Spleen (tissue), 11 donors: ENCODE results near the gene FBXW5. TPM values are rescaled to one million over a fixed set of nuclear protein-coding genes. Genes with fewer than 3 reads are reported as not detected.
A peak's percentile ranks its signal among the peaks of the same experiment; 100 is the strongest.

Source experiments
- DNase-seq: peaks from one replicate; pipeline ENCODE4 v3.0.0-alpha.2; 2020
- H3K27ac ChIP-seq, 8 donors: fragments of 200-600 bp; sonication (generic) in 7 of 8; 1 replicate in 4 of 8; 2 replicates in 4 of 8; pipeline versions ENCODE4 v1.5.0 to v1.8.0; 2016 to 2021; ENCODE audit warnings: inconsistent platforms in 4 of 8, mild to moderate bottlenecking in 4 of 8, moderate library complexity in 1 of 8
- H3K27me3 ChIP-seq, 7 donors: fragments of 200-600 bp; sonication (generic) in 6 of 7; replicated peaks in 1 of 7; 1 replicate in 4 of 7; 2 replicates in 3 of 7; pipeline versions ENCODE4 v1.5.0 to v1.8.0; 2016 to 2021; ENCODE audit warnings: inconsistent platforms in 3 of 7, mild to moderate bottlenecking in 1 of 7
- H3K36me3 ChIP-seq, 6 donors: fragments of 200-600 bp; sonication (generic) in 5 of 6; 1 replicate in 4 of 6; 2 replicates in 2 of 6; pipeline versions ENCODE4 v1.5.0 to v1.8.0; 2016 to 2021; ENCODE audit warnings: inconsistent platforms in 2 of 6
- H3K4me1 ChIP-seq, 6 donors: fragments of 200-600 bp; sonication (generic) in 5 of 6; 1 replicate in 3 of 6; 2 replicates in 3 of 6; pipeline versions ENCODE4 v1.5.0 to v1.8.0; 2016 to 2021; ENCODE audit warnings: inconsistent platforms in 3 of 6
- H3K4me3 ChIP-seq, 8 donors: fragments of 200-600 bp; sonication (generic) in 7 of 8; 1 replicate in 4 of 8; 2 replicates in 4 of 8; pipeline versions ENCODE4 v1.5.0 to v1.8.0; 2016 to 2021; ENCODE audit warnings: inconsistent platforms in 4 of 8, mild to moderate bottlenecking in 4 of 8, moderate library complexity in 2 of 8
- H3K9me3 ChIP-seq, 8 donors: fragments of 200-600 bp; sonication (generic) in 7 of 8; 1 replicate in 4 of 8; 2 replicates in 4 of 8; pipeline versions ENCODE4 v1.5.0 to v1.8.0; 2016 to 2021; ENCODE audit warnings: inconsistent platforms in 4 of 8
- POLR2A ChIP-seq, 3 donors: fragments of 450-650 bp; IDR thresholded peaks; one replicate each; pipeline ENCODE4 v1.5.1; 2017; ENCODE audit warnings: antibody characterized with exemption in 3 of 3, mild to moderate bottlenecking in 1 of 3
- POLR2AphosphoS5 ChIP-seq, 3 donors: sonication (generic); formaldehyde crosslinking; IDR thresholded peaks; one replicate each; pipeline ENCODE4 v1.5.1; 2017; ENCODE audit warnings: antibody characterized with exemption in 3 of 3
- WGBS, 5 donors: extraction: QIAGEN DNeasy Blood & Tissue Kit in 3 of 5; methylation state at CpG; one replicate each; pipeline versions ENCODE4 v1.1.5 to v1.1.7; 2013 to 2018; 5-methylcytosine and 5-hydroxymethylcytosine counted together
- intact Hi-C: fragments of 100-400 bp; cut with DNase I; formaldehyde crosslinking; loops from one replicate; pipeline ENCODE4 v1.15.0; 2023; ENCODE audit warnings: low total_unique reads
- polyA plus RNA-seq, 3 donors: library from polyadenylated mRNA; stranded (reverse); fragments of 200-250 nt; gene quantifications; one replicate each; pipeline ENCODE4 v1.2.1, GENCODE V29; 2013
- total RNA-seq, 7 donors: library from RNA; depleted of rRNA in 3 of 7; stranded (reverse); fragments of >200 nt in 3 of 7; fragmentation: NEBNext Ultra II Directional in 4 of 7; extraction: Animal tissue kit (Norgen Biotek cat#: 25700) in 4 of 7; gene quantifications; one replicate each; pipeline versions ENCODE4 v1.1.0 to v1.2.1, GENCODE V29; 2016 to 2021
- TF ChIP-seq, protein P1 (sequence below), 11 experiments: fragments of 200-600 bp in 7 of 11; fragments of 450-650 bp in 4 of 11; sonication (generic) in 4 of 11; IDR thresholded peaks in 8 of 11; conservative IDR thresholded peaks in 3 of 11; 1 replicate in 7 of 11; 2 replicates in 4 of 11; pipeline versions ENCODE4 v1.4.0 to v1.8.0; 2016 to 2021; ENCODE audit warnings: antibody characterized with exemption in 11 of 11, inconsistent platforms in 4 of 11, mild to moderate bottlenecking in 1 of 11
- donor health status: healthy with polysubstance abuse.
- donor health status: DM: no; HTN: no; CAD: no; lungs with moderate emphysema.
- donor health status: DM: no; HTN: no; CAD: no.
- donor health status: Bipolar disorder and iron deficiency.
- donor health status: healthy.
- donor health status: DM: no; HTN: no; CAD: no.
- donor health status: DM: yes; HTN: yes; CAD: no.

Gene FBXW5
- total and polyA plus RNA-seq, 10 donors: 90.8 to 170 (median 114) TPM

DNA sequence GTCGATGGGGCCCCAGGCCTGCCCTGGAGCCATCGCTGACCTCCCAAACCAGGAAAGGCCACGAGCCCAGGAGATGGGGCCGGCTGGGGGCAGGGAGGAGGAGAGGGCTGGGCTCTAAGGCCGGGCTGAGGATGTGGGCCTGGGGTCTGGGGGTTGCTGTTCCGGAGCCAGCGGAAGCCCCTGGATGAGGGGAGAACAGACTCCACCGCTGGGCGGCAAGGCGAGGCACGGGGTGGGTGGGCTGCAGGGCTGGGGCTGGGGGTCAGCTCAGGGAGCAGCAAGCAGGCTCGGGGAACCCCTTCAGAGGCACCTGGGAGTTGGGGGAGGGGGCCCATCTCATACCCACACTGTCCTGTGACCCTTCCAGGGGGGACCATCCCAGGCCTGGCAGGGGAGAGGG lies 19.2 kb upstream of the FBXW5 start:
- peaks cover 0 to 4% (median 0%) of the 10 kb centered on the region in 7 donors for H3K27me3 ChIP-seq
- H3K4me3 ChIP-seq: no peak overlapping the region
- DNase-seq: no peak
- intact Hi-C loops: no loop called here
- no peak for TF ChIP-seq POLR2AphosphoS5 (IDR thresholded peaks at IDR 0.05)
- TF ChIP-seq POLR2A (IDR thresholded peaks at IDR 0.05): no peak
- TF ChIP-seq, protein P1, sequence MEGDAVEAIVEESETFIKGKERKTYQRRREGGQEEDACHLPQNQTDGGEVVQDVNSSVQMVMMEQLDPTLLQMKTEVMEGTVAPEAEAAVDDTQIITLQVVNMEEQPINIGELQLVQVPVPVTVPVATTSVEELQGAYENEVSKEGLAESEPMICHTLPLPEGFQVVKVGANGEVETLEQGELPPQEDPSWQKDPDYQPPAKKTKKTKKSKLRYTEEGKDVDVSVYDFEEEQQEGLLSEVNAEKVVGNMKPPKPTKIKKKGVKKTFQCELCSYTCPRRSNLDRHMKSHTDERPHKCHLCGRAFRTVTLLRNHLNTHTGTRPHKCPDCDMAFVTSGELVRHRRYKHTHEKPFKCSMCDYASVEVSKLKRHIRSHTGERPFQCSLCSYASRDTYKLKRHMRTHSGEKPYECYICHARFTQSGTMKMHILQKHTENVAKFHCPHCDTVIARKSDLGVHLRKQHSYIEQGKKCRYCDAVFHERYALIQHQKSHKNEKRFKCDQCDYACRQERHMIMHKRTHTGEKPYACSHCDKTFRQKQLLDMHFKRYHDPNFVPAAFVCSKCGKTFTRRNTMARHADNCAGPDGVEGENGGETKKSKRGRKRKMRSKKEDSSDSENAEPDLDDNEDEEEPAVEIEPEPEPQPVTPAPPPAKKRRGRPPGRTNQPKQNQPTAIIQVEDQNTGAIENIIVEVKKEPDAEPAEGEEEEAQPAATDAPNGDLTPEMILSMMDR (IDR thresholded peaks at IDR 0.05 in 8 of 11, conservative IDR thresholded peaks at IDR 0.05 in 3 of 11): no peak
- no peaks in the 10 kb centered on the region for H3K9me3 ChIP-seq
- no peaks in the 10 kb centered on the region for H3K36me3 ChIP-seq
- WGBS, 5 donors: 87 to 97% (median 90%) methylated on average over 5 to 12 of the region's 12 CpGs
- H3K4me1 ChIP-seq: peaks cover 11 to 73% (median 44%) of the 10 kb centered on the region in 6 donors
- peak overlapping the region in 3 of 8 donors; percentile 18 to 59 (median 27) for H3K27ac ChIP-seq

DNA sequence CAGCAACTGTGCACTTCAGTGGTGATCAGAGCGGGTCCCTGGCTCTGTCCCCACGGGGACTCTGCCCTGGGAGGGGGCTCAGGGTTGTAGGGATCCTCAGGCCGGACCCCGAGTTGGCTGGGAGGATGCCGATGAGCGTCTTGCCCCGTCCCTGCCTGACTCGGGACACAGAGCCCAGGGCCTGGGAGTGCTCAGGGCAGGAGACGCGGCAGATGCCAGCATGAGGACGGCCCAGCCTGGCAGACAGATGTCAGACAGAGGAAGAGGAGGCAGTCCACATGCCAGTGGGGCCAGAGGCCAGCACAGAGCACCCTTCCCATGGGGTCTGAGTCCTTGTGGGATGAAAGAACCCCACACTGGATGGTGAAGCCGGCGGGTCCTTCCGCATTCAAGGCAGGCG lies 18.8 kb upstream of the FBXW5 start:
- H3K4me1 ChIP-seq: peaks cover 11 to 73% (median 42%) of the 10 kb centered on the region in 6 donors
- no peaks in the 10 kb centered on the region for H3K36me3 ChIP-seq
- no peak for DNase-seq
- H3K9me3 ChIP-seq: no peaks in the 10 kb centered on the region
- intact Hi-C loops: no loop called here
- WGBS, 5 donors: 89 to 97% (median 92%) methylated on average over 10 to 15 of the region's 15 CpGs
- TF ChIP-seq POLR2A (IDR thresholded peaks at IDR 0.05) (no peak), POLR2AphosphoS5 (IDR thresholded peaks at IDR 0.05) (no peak)
- TF ChIP-seq, protein P1 (IDR thresholded peaks at IDR 0.05 in 8 of 11, conservative IDR thresholded peaks at IDR 0.05 in 3 of 11): no peak
- no peak overlapping the region for H3K4me3 ChIP-seq
- peak overlapping the region in 2 of 8 donors; percentile 27 to 59 for H3K27ac ChIP-seq
- H3K27me3 ChIP-seq: peaks cover 0 to 4% (median 0%) of the 10 kb centered on the region in 7 donors

DNA sequence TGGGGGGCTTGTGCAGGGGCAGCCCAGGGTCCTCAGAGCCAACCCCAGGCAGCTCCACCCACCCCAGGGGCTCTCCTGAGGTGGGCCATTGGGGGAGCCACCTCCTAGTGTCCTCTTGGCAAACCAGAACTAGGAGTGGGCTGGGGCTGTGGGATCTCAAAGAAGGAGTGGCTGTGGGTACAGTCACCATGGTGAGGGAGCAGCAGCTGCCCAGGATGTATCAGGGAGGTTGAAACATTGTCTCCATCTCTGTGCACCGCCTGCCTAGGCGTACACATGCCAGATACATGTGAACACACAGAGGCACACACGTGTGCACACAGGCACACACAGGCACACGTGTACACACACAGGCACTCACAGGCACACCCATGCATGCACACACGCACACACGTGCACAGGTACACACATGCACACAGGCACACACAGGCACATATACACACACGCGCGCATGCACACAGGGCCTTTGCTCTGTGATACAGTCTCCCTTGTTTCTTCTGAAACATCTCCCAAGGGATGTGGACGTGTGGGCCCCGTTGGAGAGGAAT lies 18.2 kb upstream of the FBXW5 start:
- 85 to 95% (median 92%) methylated on average over 11 of the region's 11 CpGs for whole genome bisulfite sequencing, 5 donors
- intact Hi-C loops: no loop called here

DNA sequence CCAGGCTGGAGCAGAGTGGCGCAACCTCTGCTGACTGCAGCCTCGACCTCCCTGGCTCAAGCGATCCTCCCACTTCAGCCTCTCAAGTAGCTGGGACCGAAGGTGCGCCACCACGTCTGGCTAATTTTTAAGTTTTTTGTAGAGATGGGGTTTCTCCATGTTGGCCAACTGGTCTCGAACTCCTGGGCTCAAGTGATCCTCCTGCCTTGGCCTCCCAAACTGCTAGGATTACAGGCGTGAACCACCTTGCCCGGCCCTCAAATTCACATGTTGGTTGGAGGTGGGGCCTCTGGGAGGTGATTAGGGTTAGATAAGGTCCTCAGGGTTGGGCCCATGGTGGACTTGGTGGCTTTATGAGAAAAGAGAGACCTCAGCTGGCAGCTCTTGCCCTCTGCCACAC lies 17.6 kb upstream of the FBXW5 start:
- Histone ChIP-seq H3K36me3 (no peaks in the 10 kb centered on the region), H3K4me3 (no peak overlapping the region), H3K4me1 (peaks cover 11 to 73% (median 42%) of the 10 kb centered on the region in 6 donors), H3K9me3 (no peaks in the 10 kb centered on the region), H3K27ac (peak overlapping the region in 6 of 8 donors; percentile 9 to 80 (median 58)), H3K27me3 (peaks cover 0 to 4% (median 0%) of the 10 kb centered on the region in 7 donors)
- TF ChIP-seq POLR2AphosphoS5 (IDR thresholded peaks at IDR 0.05): no peak
- TF ChIP-seq, protein P1 (IDR thresholded peaks at IDR 0.05 in 8 of 11, conservative IDR thresholded peaks at IDR 0.05 in 3 of 11): no peak
- intact Hi-C loops: no loop called here
- no peak for DNase-seq
- WGBS, 5 donors: 91 to 96% (median 93%) methylated on average over 9 of the region's 9 CpGs

More for the DNA sequence above, 18.2 kb upstream of the FBXW5 start:
- no peak overlapping the region for H3K4me3 ChIP-seq
- H3K27ac ChIP-seq: peak overlapping the region in 4 of 8 donors; percentile 57 to 80 (median 59)
- peaks cover 0 to 4% (median 0%) of the 10 kb centered on the region in 7 donors for H3K27me3 ChIP-seq
- DNase-seq: no peak
- H3K36me3 ChIP-seq: no peaks in the 10 kb centered on the region
- no peak for TF ChIP-seq POLR2A (IDR thresholded peaks at IDR 0.05)
- TF ChIP-seq, protein P1 (IDR thresholded peaks at IDR 0.05 in 8 of 11, conservative IDR thresholded peaks at IDR 0.05 in 3 of 11): no peak
- no peak for TF ChIP-seq POLR2AphosphoS5 (IDR thresholded peaks at IDR 0.05)
- no peaks in the 10 kb centered on the region for H3K9me3 ChIP-seq
- H3K4me1 ChIP-seq: peaks cover 11 to 73% (median 42%) of the 10 kb centered on the region in 6 donors
